Activated naive CD8-positive, alpha-beta T cell treated with anti-CD3 and anti-CD28 coated beads, Interleukin-2, amount 50 U/mL, for 24 hours (primary cell): ENCODE data around the gene AHNAK.
A peak's percentile ranks its signal among the peaks of the same experiment; 100 is the strongest.

Experiments used
- ATAC-seq: fragments of 150-1000 bp; cut with Tn5 transposase; one replicate; pipeline ENCODE4 v1.10.0; 2021
- DNase-seq: peaks from one replicate; pipeline ENCODE4 v3.0.0; 2021
- H3K27ac Mint-ChIP-seq: one replicate; pipeline ENCODE4 v1.8.0; 2021; ENCODE audit warnings: mild to moderate bottlenecking, mixed read lengths
- H3K27me3 Mint-ChIP-seq: one replicate; pipeline ENCODE4 v1.8.0; 2021; ENCODE audit warnings: mixed read lengths
- H3K36me3 Mint-ChIP-seq: one replicate; pipeline ENCODE4 v1.8.0; 2021; ENCODE audit warnings: low read depth, mixed read lengths
- H3K4me1 Mint-ChIP-seq: one replicate; pipeline ENCODE4 v1.8.0; 2021; ENCODE audit warnings: mixed read lengths
- H3K4me3 Mint-ChIP-seq: one replicate; pipeline ENCODE4 v1.8.0; 2021; ENCODE audit warnings: mild to moderate bottlenecking, moderate library complexity, mixed read lengths
- H3K9me3 Mint-ChIP-seq: one replicate; pipeline ENCODE4 v1.8.0; 2021; ENCODE audit warnings: mixed read lengths

AHNAK gene

DNA sequence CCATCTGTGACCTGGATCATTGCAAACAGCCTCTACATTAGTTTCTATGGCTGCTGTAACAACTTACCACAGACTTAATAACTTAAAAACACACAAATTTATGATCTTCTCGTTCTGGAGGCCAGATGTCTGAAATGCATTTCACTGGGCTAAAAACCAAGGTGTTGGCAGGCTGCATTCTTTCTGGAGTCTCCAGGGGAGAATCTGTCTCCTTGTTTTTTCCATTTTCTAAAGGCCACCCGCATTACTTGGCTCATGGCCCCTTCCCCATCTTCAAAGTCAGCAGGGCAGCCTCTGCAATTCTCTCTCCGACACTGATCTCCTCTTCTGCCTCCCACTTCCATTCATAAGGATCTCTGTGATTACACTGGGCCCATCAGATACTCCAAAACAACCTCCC lies 116.2 kb downstream of the AHNAK start:
- H3K9me3 Mint-ChIP-seq, result no peaks in the 10 kb centered on the region
- no peak overlapping the region for H3K27ac Mint-ChIP-seq
- H3K27me3 Mint-ChIP-seq, result no peaks in the 10 kb centered on the region
- peaks cover 67% of the 10 kb centered on the region for H3K4me1 Mint-ChIP-seq
- no peak overlapping the region for H3K4me3 Mint-ChIP-seq
- DNase-seq, result no peak
- H3K36me3 Mint-ChIP-seq, result no peaks in the 10 kb centered on the region
- no peak for ATAC-seq

DNA sequence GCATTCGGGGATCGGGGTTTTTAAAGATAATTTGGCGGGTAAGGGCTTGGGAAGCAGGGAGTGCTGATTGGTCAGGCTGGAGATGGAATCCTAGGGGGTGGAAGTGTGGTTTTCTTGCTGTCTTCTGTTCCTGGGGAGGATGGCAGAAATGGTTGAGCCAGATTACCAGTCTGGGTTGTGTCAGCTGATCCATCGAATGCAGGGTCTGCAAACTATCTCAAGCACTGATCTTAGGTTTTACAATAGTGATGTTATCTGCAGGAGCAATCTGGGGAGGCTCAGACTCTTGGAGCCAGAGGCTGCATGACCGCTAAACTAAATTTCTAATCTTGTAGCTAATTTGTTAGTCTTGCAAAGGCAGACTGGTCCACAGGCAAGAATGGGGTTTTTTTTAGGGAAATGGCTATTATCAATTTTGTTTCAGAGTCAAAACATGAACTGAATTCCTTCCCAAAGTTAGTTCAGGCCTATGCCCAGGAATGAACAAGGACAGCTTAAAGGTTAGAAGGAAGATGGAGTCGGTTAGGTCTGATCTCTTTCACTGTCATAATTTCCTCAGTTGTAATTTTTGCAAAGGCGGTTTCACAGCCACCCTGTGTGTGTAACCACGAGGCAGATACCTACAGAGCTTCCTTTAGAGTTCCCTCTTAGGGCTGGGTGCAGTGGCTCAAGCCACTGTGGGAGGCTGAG lies 117.6 kb downstream of the AHNAK start:
- H3K9me3 Mint-ChIP-seq, result no peaks in the 10 kb centered on the region
- peaks cover 61% of the 10 kb centered on the region for H3K4me1 Mint-ChIP-seq

GRCh38 chr11:62427630-62428233 lies 118.9 kb downstream of the AHNAK start:
- Mint-ChIP-seq H3K36me3 (no peaks in the 10 kb centered on the region), H3K9me3 (no peaks in the 10 kb centered on the region), H3K4me3 (peak overlapping the region; percentile 63), H3K27ac (peak overlapping the region; percentile 94), H3K4me1 (peaks cover 50% of the 10 kb centered on the region), H3K27me3 (peaks cover 6% of the 10 kb centered on the region)
- ATAC-seq (peak; percentile 74), DNase-seq (peak; percentile 16)

More for the DNA sequence above, 117.6 kb downstream of the AHNAK start:
- H3K27me3 Mint-ChIP-seq, result no peaks in the 10 kb centered on the region
- no peak overlapping the region for H3K27ac Mint-ChIP-seq
- DNase-seq, result no peak
- no peak overlapping the region for H3K4me3 Mint-ChIP-seq
- no peaks in the 10 kb centered on the region for H3K36me3 Mint-ChIP-seq
- ATAC-seq, result no peak

GRCh38 chr11:62423012-62423411 lies 123.6 kb downstream of the AHNAK start:
- Mint-ChIP-seq H3K27me3 (peaks cover 6% of the 10 kb centered on the region), H3K4me3 (no peak overlapping the region), H3K27ac (no peak overlapping the region), H3K36me3 (no peaks in the 10 kb centered on the region), H3K4me1 (peaks cover 21% of the 10 kb centered on the region), H3K9me3 (no peaks in the 10 kb centered on the region)
- ATAC-seq (no peak), DNase-seq (no peak)

GRCh38 chr11:62421996-62422395 lies 124.6 kb downstream of the AHNAK start:
- DNase-seq (no peak), ATAC-seq (no peak)
- Mint-ChIP-seq H3K27ac (no peak overlapping the region), H3K27me3 (peaks cover 6% of the 10 kb centered on the region), H3K4me1 (peaks cover 11% of the 10 kb centered on the region), H3K4me3 (no peak overlapping the region), H3K36me3 (no peaks in the 10 kb centered on the region), H3K9me3 (no peaks in the 10 kb centered on the region)

DNA sequence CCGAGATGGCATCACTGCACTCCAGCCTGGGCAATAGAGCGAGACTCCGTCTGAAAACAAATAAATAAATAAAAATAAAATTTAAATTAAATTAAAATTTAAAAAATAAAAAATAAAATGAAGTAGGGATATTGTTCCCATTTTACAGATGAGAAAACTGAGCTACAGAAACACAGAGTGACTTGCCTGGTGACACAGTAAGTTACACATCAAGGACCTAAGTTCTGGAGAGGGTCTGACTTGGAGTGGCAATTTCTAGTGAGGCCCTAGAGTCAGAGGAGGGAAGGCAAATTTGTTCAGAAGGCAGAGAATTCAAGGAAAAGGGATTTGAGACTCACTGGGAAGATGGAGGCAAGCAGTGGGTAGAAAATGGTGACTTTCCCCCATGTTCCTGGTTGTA lies 125.7 kb downstream of the AHNAK start:
- ATAC-seq, result no peak
- Mint-ChIP-seq H3K36me3 (no peaks in the 10 kb centered on the region), H3K27me3 (peaks cover 6% of the 10 kb centered on the region), H3K27ac (no peak overlapping the region), H3K9me3 (no peaks in the 10 kb centered on the region), H3K4me3 (no peak overlapping the region), H3K4me1 (peaks cover 2% of the 10 kb centered on the region)
- DNase-seq, result no peak

DNA sequence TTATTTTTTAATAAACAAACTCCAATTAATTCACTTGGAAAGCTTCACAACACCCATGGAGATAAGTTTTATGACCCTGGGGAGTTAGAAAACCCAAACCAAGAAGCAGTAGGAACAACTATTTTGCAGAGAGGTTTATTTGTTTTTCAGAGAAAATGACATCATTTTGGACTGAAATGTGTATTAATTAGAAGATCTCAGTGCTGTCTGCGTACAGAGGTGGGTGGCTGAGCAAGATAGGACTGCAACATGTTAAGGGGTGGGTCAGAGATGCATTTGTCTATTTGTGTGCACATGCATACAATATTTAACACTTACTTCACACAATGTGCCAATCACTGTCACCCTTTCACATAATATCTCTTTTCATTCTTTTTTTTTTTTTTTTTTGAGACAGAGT lies 126.7 kb downstream of the AHNAK start:
- H3K36me3 Mint-ChIP-seq, result no peaks in the 10 kb centered on the region
- peaks cover 6% of the 10 kb centered on the region for H3K27me3 Mint-ChIP-seq
- ATAC-seq, result no peak
- H3K4me1 Mint-ChIP-seq, result peaks cover 2% of the 10 kb centered on the region
- no peak overlapping the region for H3K27ac Mint-ChIP-seq
- no peak overlapping the region for H3K4me3 Mint-ChIP-seq
- no peak for DNase-seq
- no peaks in the 10 kb centered on the region for H3K9me3 Mint-ChIP-seq

DNA sequence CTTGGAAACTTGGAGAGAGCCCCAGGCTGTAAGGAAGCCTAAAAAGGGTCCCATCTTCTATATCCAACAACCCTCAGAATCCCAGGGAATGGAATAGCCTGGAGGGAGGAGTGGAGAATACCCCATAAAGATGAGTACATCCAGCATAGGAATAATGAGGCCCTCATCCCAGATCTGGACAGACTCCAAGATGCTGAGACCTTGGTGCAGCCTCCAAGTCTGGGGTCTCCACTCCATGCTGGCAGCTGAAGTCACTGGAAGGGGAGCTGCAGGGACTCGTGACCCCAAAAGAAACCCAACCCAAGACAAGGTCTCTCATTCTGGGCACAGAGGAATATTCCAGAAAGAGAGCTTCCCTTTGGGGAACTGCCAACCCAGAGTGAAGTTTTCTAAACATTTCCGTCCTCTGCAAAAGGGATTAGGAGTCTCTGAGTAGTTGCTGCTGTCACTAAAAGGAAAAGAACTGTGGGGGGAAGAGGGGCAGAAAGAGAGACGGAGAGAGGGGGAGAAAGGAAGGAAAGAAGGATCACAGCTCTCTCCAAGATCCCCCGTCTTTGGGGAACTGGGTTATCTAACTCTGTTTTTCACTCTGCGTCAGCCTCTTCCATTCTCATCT lies 127.2 kb downstream of the AHNAK start:
- Mint-ChIP-seq H3K36me3 (no peaks in the 10 kb centered on the region), H3K9me3 (no peaks in the 10 kb centered on the region), H3K4me3 (no peak overlapping the region), H3K27me3 (peaks cover 6% of the 10 kb centered on the region), H3K4me1 (no peaks in the 10 kb centered on the region), H3K27ac (no peak overlapping the region)
- DNase-seq (no peak), ATAC-seq (no peak)

DNA sequence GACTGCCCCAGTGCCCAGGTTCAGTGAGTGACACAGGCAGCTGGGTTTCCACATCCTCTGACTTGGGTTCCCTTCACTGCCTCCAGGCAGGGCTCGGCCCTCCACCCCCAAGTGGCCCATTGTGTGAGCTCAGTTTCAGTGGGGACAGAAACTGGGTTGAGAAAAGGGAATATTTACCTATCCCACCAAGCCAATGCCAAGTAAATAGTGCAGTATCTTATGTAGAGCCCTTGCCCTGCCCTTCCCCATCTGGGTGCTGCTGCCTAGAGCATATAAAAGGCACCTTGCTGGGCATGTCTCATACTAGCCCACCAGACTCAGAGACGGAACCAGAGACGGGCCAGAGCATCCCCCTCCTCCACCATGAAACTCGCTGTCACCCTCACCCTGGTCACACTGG lies 127.9 kb downstream of the AHNAK start, which contains the start of gene SCGB1A1:
SCGB1A1 (plus strand) TSS at position 301 of the 400 bp plus-strand sequence; CDS start at position 364, 63 bp downstream.
- Mint-ChIP-seq H3K36me3 (no peaks in the 10 kb centered on the region), H3K27me3 (peaks cover 6% of the 10 kb centered on the region), H3K4me1 (no peaks in the 10 kb centered on the region), H3K4me3 (no peak within 1 kb of the TSS), H3K27ac (no peak within 1 kb of the TSS), H3K9me3 (no peaks in the 10 kb centered on the region)
- DNase-seq (no peak), ATAC-seq (no peak)

DNA sequence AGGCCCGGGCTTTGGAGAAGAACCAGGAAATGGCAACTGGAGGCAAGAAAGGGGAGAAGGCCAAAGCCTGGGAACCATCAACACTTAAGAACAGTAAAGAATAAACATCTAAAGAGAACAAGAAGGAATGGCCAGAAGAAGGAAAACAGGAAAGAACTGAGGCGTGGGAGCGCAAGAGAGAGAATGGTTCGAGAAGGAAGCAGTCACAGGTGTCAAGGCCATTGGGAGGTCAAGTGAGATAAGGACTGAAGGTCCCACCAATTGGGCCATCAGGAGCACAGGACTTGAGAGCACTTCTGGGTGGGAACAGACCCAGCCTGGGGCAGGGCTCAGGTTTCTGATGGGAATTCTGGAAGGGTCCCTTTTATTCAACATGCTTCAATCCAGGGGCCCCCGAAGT lies 128.5 kb downstream of the AHNAK start:
- H3K27ac Mint-ChIP-seq, result no peak overlapping the region
- no peaks in the 10 kb centered on the region for H3K9me3 Mint-ChIP-seq
- no peaks in the 10 kb centered on the region for H3K36me3 Mint-ChIP-seq
- H3K4me1 Mint-ChIP-seq, result no peaks in the 10 kb centered on the region
- no peaks in the 10 kb centered on the region for H3K27me3 Mint-ChIP-seq
- ATAC-seq, result no peak
- DNase-seq, result no peak
- no peak overlapping the region for H3K4me3 Mint-ChIP-seq

- ATAC-seq, result no peak
- Mint-ChIP-seq H3K4me3 (no peak overlapping the region), H3K9me3 (no peaks in the 10 kb centered on the region), H3K36me3 (no peaks in the 10 kb centered on the region), H3K27me3 (no peaks in the 10 kb centered on the region), H3K27ac (no peak overlapping the region), H3K4me1 (no peaks in the 10 kb centered on the region)
- no peak for DNase-seq
Measured at GRCh38 chr11:62416596-62416995, 130.0 kb downstream of the AHNAK start.

GRCh38 chr11:62413060-62413696 lies 133.4 kb downstream of the AHNAK start:
- no peaks in the 10 kb centered on the region for H3K36me3 Mint-ChIP-seq
- H3K9me3 Mint-ChIP-seq, result no peaks in the 10 kb centered on the region
- ATAC-seq (no peak), DNase-seq (no peak)
- no peaks in the 10 kb centered on the region for H3K27me3 Mint-ChIP-seq
- no peaks in the 10 kb centered on the region for H3K4me1 Mint-ChIP-seq
- no peak overlapping the region for H3K27ac Mint-ChIP-seq
- no peak overlapping the region for H3K4me3 Mint-ChIP-seq

GRCh38 chr11:62411524-62411923 lies 135.1 kb downstream of the AHNAK start:
- Mint-ChIP-seq H3K27ac (no peak overlapping the region), H3K4me3 (no peak overlapping the region), H3K27me3 (no peaks in the 10 kb centered on the region), H3K9me3 (no peaks in the 10 kb centered on the region), H3K4me1 (no peaks in the 10 kb centered on the region), H3K36me3 (no peaks in the 10 kb centered on the region)
- ATAC-seq (no peak), DNase-seq (no peak)

- Mint-ChIP-seq H3K36me3 (no peaks in the 10 kb centered on the region), H3K27me3 (no peaks in the 10 kb centered on the region), H3K4me3 (no peak overlapping the region), H3K27ac (no peak overlapping the region), H3K9me3 (no peaks in the 10 kb centered on the region), H3K4me1 (no peaks in the 10 kb centered on the region)
- no peak for DNase-seq
- ATAC-seq, result no peak
Measured at GRCh38 chr11:62410972-62411371, 135.6 kb downstream of the AHNAK start.

GRCh38 chr11:62409831-62410230 lies 136.8 kb downstream of the AHNAK start:
- Mint-ChIP-seq H3K27me3 (no peaks in the 10 kb centered on the region), H3K36me3 (no peaks in the 10 kb centered on the region), H3K9me3 (no peaks in the 10 kb centered on the region), H3K4me1 (no peaks in the 10 kb centered on the region), H3K4me3 (no peak overlapping the region), H3K27ac (no peak overlapping the region)
- ATAC-seq (no peak), DNase-seq (no peak)
